ENCODE data around the gene NUP85. TPM values are rescaled to one million over a fixed set of nuclear protein-coding genes. Genes with fewer than 3 reads are reported as not detected.

The NUP85 gene
- total RNA-seq, 3 donors from 2014 or later (not counting 1 experiment from before 2014, with no cell fraction given): 71.1 to 78.1 (median 77.0) TPM

- H3K27me3 ChIP-seq (ENCODE audit: control insufficient read depth, insufficient read depth, low read length): no peaks in the 10 kb centered on the region
- Mint-ChIP-seq H3K9me3 (no peaks in the 10 kb centered on the region), H3K4me3 (no peak overlapping the region), H3K36me3 (no peaks in the 10 kb centered on the region), H3K27me3 (ENCODE audit: low read depth in 2 of 2) (no peaks in the 10 kb centered on the region), H3K4me1 (peaks cover 5% of the 10 kb centered on the region in 2 donors), H3K27ac (peak overlapping the region in 1 of 2 donors; percentile 45)
- no peak overlapping the region for H3K4me3 ChIP-seq (ENCODE audit: low read length)
- DNase-seq (peak in 1 of 2 donors; percentile 37), ATAC-seq (no peak)
- H3K27ac ChIP-seq (ENCODE audit: low read length): peak overlapping the region; percentile 37
- no peak for TF ChIP-seq CTCF (IDR thresholded peaks at IDR 0.05)
- 69% methylated on average over 22 of the region's 22 CpGs for WGBS (ENCODE audit: insufficient coverage)
- H3K9me3 ChIP-seq (ENCODE audit: control insufficient read depth, insufficient read depth, low read length): no peaks in the 10 kb centered on the region
- intact Hi-C loops (cut with micrococcal nuclease): no loop called here
- peaks cover 71% of the 10 kb centered on the region for H3K36me3 ChIP-seq (ENCODE audit: control insufficient read depth, insufficient read depth, low read length)
- peaks cover 47% of the 10 kb centered on the region for H3K4me1 ChIP-seq (ENCODE audit: control insufficient read depth, insufficient read depth, low read length)
Measured at GRCh38 chr17:75244133-75244866, 38.8 kb downstream of the NUP85 start.

GRCh38 chr17:75245011-75245410 is 39.5 kb downstream of the NUP85 start:
- peaks cover 51% of the 10 kb centered on the region for H3K4me1 ChIP-seq (ENCODE audit: control insufficient read depth, insufficient read depth, low read length)
- no peak for TF ChIP-seq CTCF (IDR thresholded peaks at IDR 0.05)
- H3K36me3 ChIP-seq (ENCODE audit: control insufficient read depth, insufficient read depth, low read length): peaks cover 66% of the 10 kb centered on the region
- Mint-ChIP-seq H3K27ac (no peak overlapping the region), H3K9me3 (no peaks in the 10 kb centered on the region), H3K4me3 (no peak overlapping the region), H3K4me1 (peaks cover 11 to 12% of the 10 kb centered on the region in 2 donors), H3K36me3 (no peaks in the 10 kb centered on the region), H3K27me3 (ENCODE audit: low read depth in 2 of 2) (no peaks in the 10 kb centered on the region)
- no peaks in the 10 kb centered on the region for H3K27me3 ChIP-seq (ENCODE audit: control insufficient read depth, insufficient read depth, low read length)
- DNase-seq (no peak), ATAC-seq (no peak)
- no peaks in the 10 kb centered on the region for H3K9me3 ChIP-seq (ENCODE audit: control insufficient read depth, insufficient read depth, low read length)
- no peak overlapping the region for H3K4me3 ChIP-seq (ENCODE audit: low read length)
- intact Hi-C loops (cut with micrococcal nuclease): no loop called here
- peak overlapping the region; percentile 5 for H3K27ac ChIP-seq (ENCODE audit: low read length)
- WGBS (ENCODE audit: insufficient coverage): 94% methylated on average over 6 of the region's 6 CpGs

GRCh38 chr17:75246404-75246803 is 40.9 kb downstream of the NUP85 start:
- H3K4me3 ChIP-seq (ENCODE audit: low read length): no peak overlapping the region
- peaks cover 56% of the 10 kb centered on the region for H3K4me1 ChIP-seq (ENCODE audit: control insufficient read depth, insufficient read depth, low read length)
- TF ChIP-seq CTCF (IDR thresholded peaks at IDR 0.05): no peak
- intact Hi-C loops (cut with micrococcal nuclease): no loop called here
- H3K9me3 ChIP-seq (ENCODE audit: control insufficient read depth, insufficient read depth, low read length): no peaks in the 10 kb centered on the region
- no peaks in the 10 kb centered on the region for H3K27me3 ChIP-seq (ENCODE audit: control insufficient read depth, insufficient read depth, low read length)
- peaks cover 52% of the 10 kb centered on the region for H3K36me3 ChIP-seq (ENCODE audit: control insufficient read depth, insufficient read depth, low read length)
- Mint-ChIP-seq H3K27ac (no peak overlapping the region), H3K36me3 (no peaks in the 10 kb centered on the region), H3K9me3 (no peaks in the 10 kb centered on the region), H3K27me3 (ENCODE audit: low read depth in 2 of 2) (no peaks in the 10 kb centered on the region), H3K4me1 (peaks cover 16 to 19% of the 10 kb centered on the region in 2 donors), H3K4me3 (no peak overlapping the region)
- DNase-seq: no peak
- H3K27ac ChIP-seq (ENCODE audit: low read length): no peak overlapping the region
- no peak for ATAC-seq
- over 99% methylated on average over 12 of the region's 12 CpGs for WGBS (ENCODE audit: insufficient coverage)

GRCh38 chr17:75249564-75249963 is 44.1 kb downstream of the NUP85 start:
- Histone ChIP-seq H3K4me3 (ENCODE audit: low read length) (no peak overlapping the region), H3K27ac (ENCODE audit: low read length) (no peak overlapping the region), H3K9me3 (ENCODE audit: control insufficient read depth, insufficient read depth, low read length) (no peaks in the 10 kb centered on the region), H3K4me1 (ENCODE audit: control insufficient read depth, insufficient read depth, low read length) (peaks cover 31% of the 10 kb centered on the region), H3K36me3 (ENCODE audit: control insufficient read depth, insufficient read depth, low read length) (peaks cover 22% of the 10 kb centered on the region), H3K27me3 (ENCODE audit: control insufficient read depth, insufficient read depth, low read length) (no peaks in the 10 kb centered on the region)
- Mint-ChIP-seq H3K27ac (peak overlapping the region; percentile 28 to 62), H3K9me3 (no peaks in the 10 kb centered on the region), H3K27me3 (ENCODE audit: low read depth in 2 of 2) (no peaks in the 10 kb centered on the region), H3K36me3 (no peaks in the 10 kb centered on the region), H3K4me3 (no peak overlapping the region), H3K4me1 (peaks cover 41 to 42% of the 10 kb centered on the region in 2 donors)
- no peak for TF ChIP-seq CTCF (IDR thresholded peaks at IDR 0.05)
- 74% methylated on average over 4 of the region's 4 CpGs for WGBS (ENCODE audit: insufficient coverage)
- intact Hi-C loops (cut with micrococcal nuclease): no loop called here
- no peak for ATAC-seq
- DNase-seq: no peak
